MM.1S (cell line): ENCODE data around the gene ZFYVE21.

ENCODE experiments used
- CTCF ChIP-seq: fragments of 300-600 bp; sonication (generic); IDR thresholded peaks from 2 replicates; pipeline ENCODE4 v1.5.1; 2016; ENCODE audit warnings: antibody characterized with exemption, low read length, mixed read lengths
- EZH2 ChIP-seq: fragments of 300-600 bp; sonication (generic); optimal IDR thresholded peaks from 2 replicates; pipeline ENCODE3; 2017; ENCODE audit warnings: low read depth, mild to moderate bottlenecking, antibody characterized with exemption, low read length, mixed read lengths

GRCh38 chr14:103686831-103687485 lies 28.7 kb upstream of the ZFYVE21 start:
- TF ChIP-seq EZH2 (no peak), CTCF (no peak)
